K562 (cell line): ENCODE measurements around the gene CPSF4. TPM values are rescaled to one million over a fixed set of nuclear protein-coding genes. Genes with fewer than 3 reads are reported as not detected.

Source experiments
- BCOR ChIP-seq: fragments of 450-650 bp; IDR thresholded peaks from 2 replicates; pipeline ENCODE4 v1.6.1; 2016
- CREM ChIP-seq: IDR thresholded peaks from 2 replicates; pipeline ENCODE4 v1.6.1; 2014; ENCODE audit warnings: antibody characterized with exemption, low read depth
- CSDE1 ChIP-seq, 2 experiments: fragments of 450-650 bp; IDR thresholded peaks; 2 replicates each; pipeline ENCODE4 v1.6.1; 2016; ENCODE audit warnings: mild to moderate bottlenecking in 1 of 2
- E2F3 ChIP-seq: fragments of 250-450 bp; sonication (Bioruptor Pico); IDR thresholded peaks from 2 replicates; pipeline ENCODE4 v1.4.0; 2020; ENCODE audit warnings: mild to moderate bottlenecking
- EGR1 ChIP-seq: fragments of 450-650 bp; conservative IDR thresholded peaks from 2 replicates; pipeline ENCODE4 v1.6.1; 2017; ENCODE audit warnings: mild to moderate bottlenecking
- ETS1 ChIP-seq: conservative IDR thresholded peaks from 2 replicates; pipeline ENCODE4 v1.6.1; 2011; ENCODE audit warnings: low read depth, mild to moderate bottlenecking, low read length; ENCODE audit not compliant: control insufficient read depth
- GABPA ChIP-seq: fragments of 200-800 bp; sonication (Bioruptor generic); conservative IDR thresholded peaks from 2 replicates; pipeline ENCODE4 v1.6.1; 2016; ENCODE audit warnings: low read depth, missing genetic modification characterization, missing compliant biosample characterization
- GTF2A2 ChIP-seq: IDR thresholded peaks from 2 replicates; pipeline ENCODE4 v1.6.1; 2016; ENCODE audit warnings: mild to moderate bottlenecking, missing genetic modification characterization, missing compliant biosample characterization
- HCFC1 ChIP-seq: IDR thresholded peaks from 2 replicates; pipeline ENCODE4 v1.6.1; 2012; ENCODE audit warnings: low read depth, low read length, improper control_type of control experiment
- HSF4 ChIP-seq: fragments of 250-450 bp; sonication (Bioruptor Pico); IDR thresholded peaks from 2 replicates; pipeline ENCODE4 v2.1.2; 2022; ENCODE audit warnings: mild to moderate bottlenecking, moderate library complexity, borderline replicate concordance
- KLF6 ChIP-seq: fragments of 250-450 bp; sonication (Bioruptor Pico); IDR thresholded peaks from 2 replicates; pipeline ENCODE4 v1.4.0; 2020; ENCODE audit warnings: mild to moderate bottlenecking, moderate library complexity, borderline replicate concordance
- MTF1 ChIP-seq: fragments of 250-450 bp; sonication (Bioruptor Pico); IDR thresholded peaks from 2 replicates; pipeline ENCODE4 v1.9.0; 2021; ENCODE audit warnings: moderate library complexity, mild to moderate bottlenecking, inconsistent platforms, borderline replicate concordance
- NCOA4 ChIP-seq: fragments of 450-650 bp; IDR thresholded peaks from 2 replicates; pipeline ENCODE4 v1.6.1; 2018; ENCODE audit warnings: mild to moderate bottlenecking; ENCODE audit not compliant: partially characterized antibody
- PHTF2 ChIP-seq: fragments of 250-450 bp; sonication (Bioruptor Pico); IDR thresholded peaks from 2 replicates; pipeline ENCODE4 v1.5.0; 2021; ENCODE audit warnings: mild to moderate bottlenecking
- RAD21 ChIP-seq, 2 experiments: fragments of 250-450 bp in 1 of 2; fragments of 450-650 bp in 1 of 2; sonication (Bioruptor Pico) in 1 of 2; formaldehyde crosslinking in 1 of 2; IDR thresholded peaks in 1 of 2; conservative IDR thresholded peaks in 1 of 2; 2 replicates each; pipeline versions ENCODE4 v1.4.0 to v1.8.0; 2020 to 2022; ENCODE audit warnings: mild to moderate bottlenecking in 2 of 2, moderate library complexity in 1 of 2
- RFX5 ChIP-seq: IDR thresholded peaks from 2 replicates; pipeline ENCODE4 v1.6.1; 2011; ENCODE audit warnings: low read depth, mild to moderate bottlenecking, improper control_type of control experiment, low read length
- SIX5 ChIP-seq, 2 experiments: IDR thresholded peaks; 2 replicates each; pipeline ENCODE4 v1.6.1; 2011; ENCODE audit warnings: low read length in 2 of 2, borderline replicate concordance in 1 of 2, low read depth in 1 of 2, mild to moderate bottlenecking in 1 of 2, moderate library complexity in 1 of 2; ENCODE audit not compliant: insufficient read depth in 1 of 2
- SPI1 ChIP-seq: IDR thresholded peaks from 2 replicates; pipeline ENCODE4 v1.6.1; 2011; ENCODE audit warnings: low read depth, low read length, control low read depth, borderline replicate concordance
- TAF1 ChIP-seq: IDR thresholded peaks from 2 replicates; pipeline ENCODE4 v1.6.1; 2011; ENCODE audit warnings: mild to moderate bottlenecking, low read length, moderate library complexity; ENCODE audit not compliant: insufficient read depth, control insufficient read depth, severe bottlenecking; ENCODE audit errors: extremely low read depth
- TAF9B ChIP-seq: fragments of 450-650 bp; IDR thresholded peaks from 2 replicates; pipeline ENCODE4 v1.6.1; 2018; ENCODE audit warnings: mild to moderate bottlenecking; ENCODE audit not compliant: partially characterized antibody
- TCF7 ChIP-seq: sonication (generic); IDR thresholded peaks from 2 replicates; pipeline ENCODE4 v1.6.1; 2016; ENCODE audit warnings: antibody characterized with exemption, borderline replicate concordance
- ZEB2 ChIP-seq: fragments of 450-650 bp; IDR thresholded peaks from 2 replicates; pipeline ENCODE4 v1.6.1; 2016
- ZNF212 ChIP-seq: fragments of 450-650 bp; formaldehyde crosslinking; IDR thresholded peaks from 2 replicates; pipeline ENCODE4 v1.4.0; 2020; ENCODE audit warnings: mild to moderate bottlenecking
- ZNF384 ChIP-seq: IDR thresholded peaks from 2 replicates; pipeline ENCODE4 v1.6.1; 2012; ENCODE audit warnings: low read depth, low read length, improper control_type of control experiment
- ZNF395 ChIP-seq: fragments of 200-800 bp; sonication (Bioruptor generic); IDR thresholded peaks from 2 replicates; pipeline ENCODE4 v1.6.1; 2017; ENCODE audit warnings: missing genetic modification characterization, missing compliant biosample characterization
- polyA plus RNA-seq, 8 experiments: library from polyadenylated mRNA; depleted of rRNA in 4 of 8; stranded (reverse) in 5 of 8; unstranded in 3 of 8; fragments of >200 nt; fragmentation: Nextera tagmentation in 2 of 8; fragmentation: Illumina TruSeq in 1 of 8; extraction: Ambion mirVana in 2 of 8; extraction: Trizol in 1 of 8; gene quantifications; 2 replicates each; pipeline versions ENCODE4 v1.2.1 to v1.2.3, GENCODE V29; 2011 to 2014; ENCODE audit warnings: inconsistent platforms in 1 of 8, missing spikeins in 1 of 8
- total RNA-seq, 7 experiments: library from RNA; depleted of rRNA in 6 of 7; stranded (reverse); fragments of >200 nt in 6 of 7; fragmentation: Illumina TruSeq in 2 of 7; extraction: Trizol in 2 of 7; gene quantifications; 2 replicates each; pipeline versions ENCODE4 v1.2.1 to v1.2.3, GENCODE V29; 2011 to 2021; ENCODE audit warnings: low replicate concordance in 1 of 7

Gene CPSF4
- total and polyA plus RNA-seq, 9 of the 15 experiments (the other 6 are each of a cell fraction or from before 2014, with no cell fraction given), result 16.9 to 118 (median 71.7) TPM

- TF ChIP-seq ZNF212, result peak; percentile 63; the same call in 1 of the 2 replicates
- TF ChIP-seq E2F3 (CRISPR knock-in tag), result peak; percentile 83
- TF ChIP-seq HSF4 (CRISPR knock-in tag), result no peak
- peak; percentile 86 for TF ChIP-seq HCFC1
- peak; percentile 83 for TF ChIP-seq ZEB2
- TF ChIP-seq ZNF395 (CRISPR knock-in tag), result peak; percentile 82; the same call in 1 of the 2 replicates
- TF ChIP-seq TAF1, result peak; percentile 67
- TF ChIP-seq NCOA4, result peak; percentile 99
- TF ChIP-seq BCOR, result peak; percentile 73; the same call in 1 of the 2 replicates
- TF ChIP-seq CSDE1 (IDR thresholded peaks at IDR 0.05), result no peak
- peak; percentile 16 to 18; a peak in 1 of 4 replicates for TF ChIP-seq RAD21 (CRISPR knock-in tag; conservative IDR thresholded peaks at IDR 0.05 in 1 of 2, IDR thresholded peaks at IDR 0.05 in 1 of 2)
- TF ChIP-seq TAF9B, result no peak
- peak; percentile 93 for TF ChIP-seq ETS1
- peak; percentile 41; the same call in 1 of the 2 replicates for TF ChIP-seq EGR1
- no peak for TF ChIP-seq RFX5
- no peak for TF ChIP-seq MTF1 (CRISPR knock-in tag)
- TF ChIP-seq GABPA (tag), result peak; percentile 75
- TF ChIP-seq CREM, result peak; percentile 90
- TF ChIP-seq KLF6, result 0 out of 2 replicates have a peak, but pooled peaks have one; percentile 20
- TF ChIP-seq TCF7, result 0 out of 2 replicates have a peak, but pooled peaks have one; percentile 69
- 0 out of 2 replicates have a peak, but pooled peaks have one; percentile 28 for TF ChIP-seq ZNF384
- TF ChIP-seq PHTF2 (CRISPR knock-in tag), result no peak
- TF ChIP-seq SPI1, result 0 out of 2 replicates have a peak, but pooled peaks have one; percentile 49
- no peak for TF ChIP-seq GTF2A2 (tag)
- TF ChIP-seq SIX5 (IDR thresholded peaks at IDR 0.05; ENCODE audit: borderline replicate concordance in 1 of 2, insufficient read depth in 1 of 2, low read depth in 1 of 2, low read length in 2 of 2), result peak; percentile 51 to 67
These were observed at the start of gene CPSF4, which contains the start of gene PTCD1 (continued) for GRCh38 chr7:99438573-99439480.
